WTC11 (cell line): ENCODE data around the gene NDUFAF8. TPM values are rescaled to one million over a fixed set of nuclear protein-coding genes. Genes with fewer than 3 reads are reported as not detected.

Experiments used
- ATAC-seq: fragments of 200-7000 bp; cut with Tn5 transposase; 2 replicates; pipeline ENCODE4 v1.10.0; 2021; ENCODE audit warnings: mild to moderate bottlenecking, moderate library complexity
- CTCF ChIA-PET: fragments of 300-600 bp; sonication (Branson Sonifier 250); formaldehyde crosslinking; loops from one replicate; lab custom pipeline; 2021; ENCODE audit warnings: antibody characterized with exemption; lab: Charles Lee
- POLR2A ChIA-PET: fragments of 350-600 bp; sonication (Branson Sonifier 250); formaldehyde crosslinking; loops from one replicate; lab custom pipeline; 2021; ENCODE audit warnings: antibody characterized with exemption; lab: Charles Lee
- DNase-seq: peaks from one replicate; pipeline ENCODE4 v3.0.0; 2021; ENCODE audit warnings: low spot score
- H3K27ac Mint-ChIP-seq: 2 replicates; pipeline ENCODE4 v1.8.0; 2021; ENCODE audit warnings: mixed read lengths
- H3K27me3 Mint-ChIP-seq: 2 replicates; pipeline ENCODE4 v1.8.0; 2021; ENCODE audit warnings: low read depth, mild to moderate bottlenecking, moderate library complexity, mixed read lengths
- H3K36me3 Mint-ChIP-seq: 2 replicates; pipeline ENCODE4 v1.8.0; 2021; ENCODE audit warnings: mixed read lengths
- H3K4me1 Mint-ChIP-seq: 2 replicates; pipeline ENCODE4 v1.8.0; 2022; ENCODE audit warnings: mixed read lengths
- H3K4me3 Mint-ChIP-seq: 2 replicates; pipeline ENCODE4 v1.8.0; 2021; ENCODE audit warnings: mild to moderate bottlenecking, moderate library complexity, mixed read lengths
- H3K9me3 Mint-ChIP-seq: 2 replicates; pipeline ENCODE4 v1.8.0; 2021; ENCODE audit warnings: mixed read lengths
- CBFB ChIP-seq: sonication (generic); formaldehyde crosslinking; IDR thresholded peaks from 2 replicates; pipeline ENCODE4 v1.8.1; 2022; ENCODE audit warnings: mild to moderate bottlenecking, low read depth, missing genetic modification reagents
- FOXJ3 ChIP-seq: sonication (generic); formaldehyde crosslinking; IDR thresholded peaks from 2 replicates; pipeline ENCODE4 v1.9.0; 2021; ENCODE audit warnings: missing genetic modification reagents, mild to moderate bottlenecking, borderline replicate concordance
- NFATC4 ChIP-seq: fragments of 250-450 bp; sonication (Bioruptor Pico); IDR thresholded peaks from 2 replicates; pipeline ENCODE4 v1.9.0; 2021; ENCODE audit warnings: mild to moderate bottlenecking
- NR3C1 ChIP-seq: sonication (generic); formaldehyde crosslinking; conservative IDR thresholded peaks from 2 replicates; pipeline ENCODE4 v1.8.1; 2023; ENCODE audit warnings: low read depth, mild to moderate bottlenecking, missing genetic modification reagents
- PRRX2 ChIP-seq: fragments of 250-450 bp; sonication (Bioruptor Pico); IDR thresholded peaks from 2 replicates; pipeline ENCODE4 v1.8.0; 2021; ENCODE audit warnings: mild to moderate bottlenecking
- RELA ChIP-seq: sonication (generic); formaldehyde crosslinking; IDR thresholded peaks from 2 replicates; pipeline ENCODE4 v1.8.1; 2022; ENCODE audit warnings: missing genetic modification reagents, mild to moderate bottlenecking, borderline replicate concordance
- SMAD4 ChIP-seq: sonication (generic); formaldehyde crosslinking; IDR thresholded peaks from 2 replicates; pipeline ENCODE4 v1.8.0; 2022; ENCODE audit warnings: mild to moderate bottlenecking, missing genetic modification reagents
- SOX15 ChIP-seq: fragments of 250-450 bp; sonication (Bioruptor Pico); IDR thresholded peaks from 2 replicates; pipeline ENCODE4 v1.9.0; 2021; ENCODE audit warnings: mild to moderate bottlenecking
- TEAD4 ChIP-seq: sonication (generic); formaldehyde crosslinking; IDR thresholded peaks from 2 replicates; pipeline ENCODE4 v1.8.0; 2022; ENCODE audit warnings: mild to moderate bottlenecking, missing genetic modification reagents
- total RNA-seq: library from RNA; stranded (reverse); gene quantifications from 3 replicates; pipeline ENCODE4 v1.2.3, GENCODE V29; 2021
- TF ChIP-seq, protein P1 (sequence below): sonication (generic); formaldehyde crosslinking; IDR thresholded peaks from 2 replicates; pipeline ENCODE4 v1.8.1; 2022; ENCODE audit warnings: low read depth, mild to moderate bottlenecking, moderate library complexity, missing genetic modification reagents, borderline replicate concordance
- TF ChIP-seq, protein P2 (sequence below): sonication (generic); formaldehyde crosslinking; IDR thresholded peaks from 2 replicates; pipeline ENCODE4 v1.8.1; 2023; ENCODE audit warnings: mild to moderate bottlenecking, missing genetic modification reagents
- TF ChIP-seq, protein P3 (sequence below): sonication (generic); formaldehyde crosslinking; IDR thresholded peaks from 2 replicates; pipeline ENCODE4 v1.8.1; 2022; ENCODE audit warnings: missing genetic modification reagents, borderline replicate concordance
- TF ChIP-seq, protein P4 (sequence below): sonication (generic); formaldehyde crosslinking; IDR thresholded peaks from 2 replicates; pipeline ENCODE4 v1.8.1; 2022; ENCODE audit warnings: mild to moderate bottlenecking, moderate library complexity, missing genetic modification reagents
- TF ChIP-seq, protein P5 (sequence below): fragments of 250-450 bp; sonication (Bioruptor Pico); IDR thresholded peaks from 2 replicates; pipeline ENCODE4 v1.9.0; 2021; ENCODE audit warnings: mild to moderate bottlenecking, borderline replicate concordance
- TF ChIP-seq, protein P6 (sequence below): sonication (generic); formaldehyde crosslinking; IDR thresholded peaks from 2 replicates; pipeline ENCODE4 v1.8.0; 2022; ENCODE audit warnings: mild to moderate bottlenecking, missing genetic modification reagents
- TF ChIP-seq, protein P7 (sequence below): sonication (generic); formaldehyde crosslinking; IDR thresholded peaks from 2 replicates; pipeline ENCODE4 v1.8.0; 2023; ENCODE audit warnings: mild to moderate bottlenecking, missing genetic modification reagents
- TF ChIP-seq, protein P8 (sequence below): sonication (generic); formaldehyde crosslinking; IDR thresholded peaks from 2 replicates; pipeline ENCODE4 v1.8.1; 2022; ENCODE audit warnings: mild to moderate bottlenecking, missing genetic modification reagents, moderate library complexity, borderline replicate concordance

NDUFAF8 gene
- total RNA-seq, 1 experiment from 2014 or later: 73.0 TPM

DNA sequence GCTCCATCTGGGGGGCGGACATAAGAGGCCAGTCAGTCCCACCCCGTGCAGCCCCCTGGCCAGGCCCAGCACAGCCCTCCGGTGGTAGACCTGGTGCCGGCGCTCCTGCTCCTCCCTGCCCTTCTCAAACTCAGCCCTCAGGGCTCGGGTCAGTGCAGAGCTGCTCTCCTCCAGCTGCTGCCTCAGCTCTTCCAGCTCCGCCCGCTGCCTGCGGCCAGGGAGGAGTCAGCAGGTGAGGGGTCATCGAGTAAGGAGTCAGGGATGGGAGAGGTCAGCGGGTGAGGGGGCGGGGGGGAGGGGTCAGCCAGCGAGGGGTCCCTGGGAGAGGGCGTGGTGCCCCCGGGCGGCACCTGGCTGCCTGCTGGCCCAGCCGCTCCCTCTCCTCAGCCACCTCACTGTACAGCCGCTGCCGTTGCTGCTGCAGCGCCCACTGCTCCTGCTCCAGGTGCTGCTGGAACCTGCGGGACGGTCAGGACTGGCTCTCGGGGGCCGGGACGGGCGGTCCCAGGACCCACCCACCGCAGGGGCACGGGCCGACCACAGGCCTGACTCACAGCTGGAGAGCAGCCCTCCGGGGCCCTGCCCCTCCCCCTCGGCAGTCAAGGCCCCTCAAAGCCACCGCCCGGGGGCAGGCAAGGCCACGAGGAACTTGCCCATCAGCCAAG, 46.6 kb upstream of the NDUFAF8 start:
- no peak overlapping the region for H3K4me3 Mint-ChIP-seq
- no peak for DNase-seq
- H3K36me3 Mint-ChIP-seq: no peaks in the 10 kb centered on the region
- no peak overlapping the region for H3K27ac Mint-ChIP-seq
- no peaks in the 10 kb centered on the region for H3K27me3 Mint-ChIP-seq
- POLR2A ChIA-PET: no interaction called here
- CTCF ChIA-PET: interaction anchor here (0.6 to 1.5 kb wide), 4 partner anchors 16 to 50 kb away, joined by 3 to 5 read pairs (median 3); partner anchors contain the start of genes NDUFAF8 and TEPSIN
- TF ChIP-seq NR3C1 (CRISPR knock-in tag) (no peak), NFATC4 (CRISPR knock-in tag) (no peak), SMAD4 (CRISPR knock-in tag) (no peak), CBFB (CRISPR knock-in tag) (no peak), SOX15 (no peak), FOXJ3 (CRISPR knock-in tag) (no peak), RELA (CRISPR knock-in tag) (no peak), TEAD4 (CRISPR knock-in tag) (no peak), PRRX2 (CRISPR knock-in tag) (no peak)
- TF ChIP-seq, protein P1, sequence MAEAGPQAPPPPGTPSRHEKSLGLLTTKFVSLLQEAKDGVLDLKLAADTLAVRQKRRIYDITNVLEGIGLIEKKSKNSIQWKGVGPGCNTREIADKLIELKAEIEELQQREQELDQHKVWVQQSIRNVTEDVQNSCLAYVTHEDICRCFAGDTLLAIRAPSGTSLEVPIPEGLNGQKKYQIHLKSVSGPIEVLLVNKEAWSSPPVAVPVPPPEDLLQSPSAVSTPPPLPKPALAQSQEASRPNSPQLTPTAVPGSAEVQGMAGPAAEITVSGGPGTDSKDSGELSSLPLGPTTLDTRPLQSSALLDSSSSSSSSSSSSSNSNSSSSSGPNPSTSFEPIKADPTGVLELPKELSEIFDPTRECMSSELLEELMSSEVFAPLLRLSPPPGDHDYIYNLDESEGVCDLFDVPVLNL (CRISPR knock-in tag): no peak
- TF ChIP-seq, protein P2, sequence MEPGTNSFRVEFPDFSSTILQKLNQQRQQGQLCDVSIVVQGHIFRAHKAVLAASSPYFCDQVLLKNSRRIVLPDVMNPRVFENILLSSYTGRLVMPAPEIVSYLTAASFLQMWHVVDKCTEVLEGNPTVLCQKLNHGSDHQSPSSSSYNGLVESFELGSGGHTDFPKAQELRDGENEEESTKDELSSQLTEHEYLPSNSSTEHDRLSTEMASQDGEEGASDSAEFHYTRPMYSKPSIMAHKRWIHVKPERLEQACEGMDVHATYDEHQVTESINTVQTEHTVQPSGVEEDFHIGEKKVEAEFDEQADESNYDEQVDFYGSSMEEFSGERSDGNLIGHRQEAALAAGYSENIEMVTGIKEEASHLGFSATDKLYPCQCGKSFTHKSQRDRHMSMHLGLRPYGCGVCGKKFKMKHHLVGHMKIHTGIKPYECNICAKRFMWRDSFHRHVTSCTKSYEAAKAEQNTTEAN (CRISPR knock-in tag): no peak
- TF ChIP-seq, protein P3, sequence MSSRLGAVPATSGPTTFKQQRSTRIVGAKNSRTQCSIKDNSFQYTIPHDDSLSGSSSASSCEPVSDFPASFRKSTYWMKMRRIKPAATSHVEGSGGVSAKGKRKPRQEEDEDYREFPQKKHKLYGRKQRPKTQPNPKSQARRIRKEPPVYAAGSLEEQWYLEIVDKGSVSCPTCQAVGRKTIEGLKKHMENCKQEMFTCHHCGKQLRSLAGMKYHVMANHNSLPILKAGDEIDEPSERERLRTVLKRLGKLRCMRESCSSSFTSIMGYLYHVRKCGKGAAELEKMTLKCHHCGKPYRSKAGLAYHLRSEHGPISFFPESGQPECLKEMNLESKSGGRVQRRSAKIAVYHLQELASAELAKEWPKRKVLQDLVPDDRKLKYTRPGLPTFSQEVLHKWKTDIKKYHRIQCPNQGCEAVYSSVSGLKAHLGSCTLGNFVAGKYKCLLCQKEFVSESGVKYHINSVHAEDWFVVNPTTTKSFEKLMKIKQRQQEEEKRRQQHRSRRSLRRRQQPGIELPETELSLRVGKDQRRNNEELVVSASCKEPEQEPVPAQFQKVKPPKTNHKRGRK (CRISPR knock-in tag): no peak
- TF ChIP-seq, protein P4, sequence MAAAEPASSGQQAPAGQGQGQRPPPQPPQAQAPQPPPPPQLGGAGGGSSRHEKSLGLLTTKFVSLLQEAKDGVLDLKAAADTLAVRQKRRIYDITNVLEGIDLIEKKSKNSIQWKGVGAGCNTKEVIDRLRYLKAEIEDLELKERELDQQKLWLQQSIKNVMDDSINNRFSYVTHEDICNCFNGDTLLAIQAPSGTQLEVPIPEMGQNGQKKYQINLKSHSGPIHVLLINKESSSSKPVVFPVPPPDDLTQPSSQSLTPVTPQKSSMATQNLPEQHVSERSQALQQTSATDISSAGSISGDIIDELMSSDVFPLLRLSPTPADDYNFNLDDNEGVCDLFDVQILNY: no peak
- TF ChIP-seq, protein P5, sequence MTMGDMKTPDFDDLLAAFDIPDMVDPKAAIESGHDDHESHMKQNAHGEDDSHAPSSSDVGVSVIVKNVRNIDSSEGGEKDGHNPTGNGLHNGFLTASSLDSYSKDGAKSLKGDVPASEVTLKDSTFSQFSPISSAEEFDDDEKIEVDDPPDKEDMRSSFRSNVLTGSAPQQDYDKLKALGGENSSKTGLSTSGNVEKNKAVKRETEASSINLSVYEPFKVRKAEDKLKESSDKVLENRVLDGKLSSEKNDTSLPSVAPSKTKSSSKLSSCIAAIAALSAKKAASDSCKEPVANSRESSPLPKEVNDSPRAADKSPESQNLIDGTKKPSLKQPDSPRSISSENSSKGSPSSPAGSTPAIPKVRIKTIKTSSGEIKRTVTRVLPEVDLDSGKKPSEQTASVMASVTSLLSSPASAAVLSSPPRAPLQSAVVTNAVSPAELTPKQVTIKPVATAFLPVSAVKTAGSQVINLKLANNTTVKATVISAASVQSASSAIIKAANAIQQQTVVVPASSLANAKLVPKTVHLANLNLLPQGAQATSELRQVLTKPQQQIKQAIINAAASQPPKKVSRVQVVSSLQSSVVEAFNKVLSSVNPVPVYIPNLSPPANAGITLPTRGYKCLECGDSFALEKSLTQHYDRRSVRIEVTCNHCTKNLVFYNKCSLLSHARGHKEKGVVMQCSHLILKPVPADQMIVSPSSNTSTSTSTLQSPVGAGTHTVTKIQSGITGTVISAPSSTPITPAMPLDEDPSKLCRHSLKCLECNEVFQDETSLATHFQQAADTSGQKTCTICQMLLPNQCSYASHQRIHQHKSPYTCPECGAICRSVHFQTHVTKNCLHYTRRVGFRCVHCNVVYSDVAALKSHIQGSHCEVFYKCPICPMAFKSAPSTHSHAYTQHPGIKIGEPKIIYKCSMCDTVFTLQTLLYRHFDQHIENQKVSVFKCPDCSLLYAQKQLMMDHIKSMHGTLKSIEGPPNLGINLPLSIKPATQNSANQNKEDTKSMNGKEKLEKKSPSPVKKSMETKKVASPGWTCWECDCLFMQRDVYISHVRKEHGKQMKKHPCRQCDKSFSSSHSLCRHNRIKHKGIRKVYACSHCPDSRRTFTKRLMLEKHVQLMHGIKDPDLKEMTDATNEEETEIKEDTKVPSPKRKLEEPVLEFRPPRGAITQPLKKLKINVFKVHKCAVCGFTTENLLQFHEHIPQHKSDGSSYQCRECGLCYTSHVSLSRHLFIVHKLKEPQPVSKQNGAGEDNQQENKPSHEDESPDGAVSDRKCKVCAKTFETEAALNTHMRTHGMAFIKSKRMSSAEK (CRISPR knock-in tag): no peak
- TF ChIP-seq, protein P6, sequence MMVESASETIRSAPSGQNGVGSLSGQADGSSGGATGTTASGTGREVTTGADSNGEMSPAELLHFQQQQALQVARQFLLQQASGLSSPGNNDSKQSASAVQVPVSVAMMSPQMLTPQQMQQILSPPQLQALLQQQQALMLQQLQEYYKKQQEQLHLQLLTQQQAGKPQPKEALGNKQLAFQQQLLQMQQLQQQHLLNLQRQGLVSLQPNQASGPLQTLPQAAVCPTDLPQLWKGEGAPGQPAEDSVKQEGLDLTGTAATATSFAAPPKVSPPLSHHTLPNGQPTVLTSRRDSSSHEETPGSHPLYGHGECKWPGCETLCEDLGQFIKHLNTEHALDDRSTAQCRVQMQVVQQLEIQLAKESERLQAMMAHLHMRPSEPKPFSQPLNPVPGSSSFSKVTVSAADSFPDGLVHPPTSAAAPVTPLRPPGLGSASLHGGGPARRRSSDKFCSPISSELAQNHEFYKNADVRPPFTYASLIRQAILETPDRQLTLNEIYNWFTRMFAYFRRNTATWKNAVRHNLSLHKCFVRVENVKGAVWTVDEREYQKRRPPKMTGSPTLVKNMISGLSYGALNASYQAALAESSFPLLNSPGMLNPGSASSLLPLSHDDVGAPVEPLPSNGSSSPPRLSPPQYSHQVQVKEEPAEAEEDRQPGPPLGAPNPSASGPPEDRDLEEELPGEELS: no peak
- TF ChIP-seq, protein P7, sequence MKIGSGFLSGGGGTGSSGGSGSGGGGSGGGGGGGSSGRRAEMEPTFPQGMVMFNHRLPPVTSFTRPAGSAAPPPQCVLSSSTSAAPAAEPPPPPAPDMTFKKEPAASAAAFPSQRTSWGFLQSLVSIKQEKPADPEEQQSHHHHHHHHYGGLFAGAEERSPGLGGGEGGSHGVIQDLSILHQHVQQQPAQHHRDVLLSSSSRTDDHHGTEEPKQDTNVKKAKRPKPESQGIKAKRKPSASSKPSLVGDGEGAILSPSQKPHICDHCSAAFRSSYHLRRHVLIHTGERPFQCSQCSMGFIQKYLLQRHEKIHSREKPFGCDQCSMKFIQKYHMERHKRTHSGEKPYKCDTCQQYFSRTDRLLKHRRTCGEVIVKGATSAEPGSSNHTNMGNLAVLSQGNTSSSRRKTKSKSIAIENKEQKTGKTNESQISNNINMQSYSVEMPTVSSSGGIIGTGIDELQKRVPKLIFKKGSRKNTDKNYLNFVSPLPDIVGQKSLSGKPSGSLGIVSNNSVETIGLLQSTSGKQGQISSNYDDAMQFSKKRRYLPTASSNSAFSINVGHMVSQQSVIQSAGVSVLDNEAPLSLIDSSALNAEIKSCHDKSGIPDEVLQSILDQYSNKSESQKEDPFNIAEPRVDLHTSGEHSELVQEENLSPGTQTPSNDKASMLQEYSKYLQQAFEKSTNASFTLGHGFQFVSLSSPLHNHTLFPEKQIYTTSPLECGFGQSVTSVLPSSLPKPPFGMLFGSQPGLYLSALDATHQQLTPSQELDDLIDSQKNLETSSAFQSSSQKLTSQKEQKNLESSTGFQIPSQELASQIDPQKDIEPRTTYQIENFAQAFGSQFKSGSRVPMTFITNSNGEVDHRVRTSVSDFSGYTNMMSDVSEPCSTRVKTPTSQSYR (CRISPR knock-in tag): no peak
- TF ChIP-seq, protein P8, sequence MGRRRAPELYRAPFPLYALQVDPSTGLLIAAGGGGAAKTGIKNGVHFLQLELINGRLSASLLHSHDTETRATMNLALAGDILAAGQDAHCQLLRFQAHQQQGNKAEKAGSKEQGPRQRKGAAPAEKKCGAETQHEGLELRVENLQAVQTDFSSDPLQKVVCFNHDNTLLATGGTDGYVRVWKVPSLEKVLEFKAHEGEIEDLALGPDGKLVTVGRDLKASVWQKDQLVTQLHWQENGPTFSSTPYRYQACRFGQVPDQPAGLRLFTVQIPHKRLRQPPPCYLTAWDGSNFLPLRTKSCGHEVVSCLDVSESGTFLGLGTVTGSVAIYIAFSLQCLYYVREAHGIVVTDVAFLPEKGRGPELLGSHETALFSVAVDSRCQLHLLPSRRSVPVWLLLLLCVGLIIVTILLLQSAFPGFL (CRISPR knock-in tag): no peak
- H3K9me3 Mint-ChIP-seq: no peaks in the 10 kb centered on the region
- H3K4me1 Mint-ChIP-seq: no peaks in the 10 kb centered on the region
- ATAC-seq: peak; percentile 12; the same call in 1 of the 2 replicates
